Prostate gland (tissue), 2 donors: Measurements from ENCODE around the gene EGLN1. TPM values are rescaled to one million over a fixed set of nuclear protein-coding genes. Genes with fewer than 3 reads are reported as not detected.
A peak's percentile ranks its signal among the peaks of the same experiment; 100 is the strongest.
"Not testable (repeated sequence)": the region's sequence is repeated elsewhere in the genome, so short reads cannot be mapped to it uniquely, and the experiment has no call there.

Source experiments
- DNase-seq: peaks from one replicate; pipeline ENCODE4 v3.0.0-alpha.2; 2019; ENCODE audit warnings: low spot score
- H3K27ac ChIP-seq, 2 donors: fragments of 200-600 bp; sonication (generic); 2 replicates each; pipeline ENCODE4 v1.5.1; 2017 to 2019
- H3K27me3 ChIP-seq: fragments of 200-600 bp; sonication (generic); replicated peaks from 2 replicates; pipeline ENCODE4 v1.5.1; 2019; ENCODE audit not compliant: insufficient read depth
- H3K36me3 ChIP-seq, 2 donors: fragments of 200-600 bp; sonication (generic); 1 replicate in 1 of 2; 2 replicates in 1 of 2; pipeline versions ENCODE4 v1.5.1 to v1.8.1; 2017 to 2019
- H3K4me1 ChIP-seq: fragments of 200-600 bp; sonication (generic); replicated peaks from 2 replicates; pipeline ENCODE4 v1.5.1; 2019
- H3K4me3 ChIP-seq, 2 donors: fragments of 200-600 bp; sonication (generic); 2 replicates each; pipeline ENCODE4 v1.5.1; 2017 to 2019
- H3K9me3 ChIP-seq: fragments of 200-600 bp; sonication (generic); 2 replicates; pipeline ENCODE4 v1.5.1; 2017
- POLR2A ChIP-seq: fragments of 450-650 bp; IDR thresholded peaks from one replicate; pipeline ENCODE4 v1.6.1; 2016; ENCODE audit warnings: antibody characterized with exemption, mild to moderate bottlenecking
- POLR2AphosphoS5 ChIP-seq: sonication (generic); formaldehyde crosslinking; IDR thresholded peaks from one replicate; pipeline ENCODE4 v1.6.1; 2017; ENCODE audit warnings: antibody characterized with exemption
- WGBS: methylation state at CpG from one replicate; pipeline ENCODE4 v1.1.5; 2018; 5-methylcytosine and 5-hydroxymethylcytosine counted together
- intact Hi-C: fragments of 100-400 bp; cut with DNase I; formaldehyde crosslinking; loops from one replicate; pipeline ENCODE4 v1.14.2; 2022
- total RNA-seq, 2 donors: library from RNA; depleted of rRNA; stranded (reverse); fragments of >200 nt; gene quantifications; one replicate each; pipeline ENCODE4 v1.1.0, GENCODE V29; 2016
- TF ChIP-seq, protein P1 (sequence below), 4 experiments: fragments of 200-600 bp in 2 of 4; fragments of 450-650 bp in 2 of 4; sonication (generic) in 2 of 4; IDR thresholded peaks; 1 replicate in 3 of 4; 2 replicates in 1 of 4; pipeline ENCODE4 v1.5.1; 2016 to 2019; ENCODE audit warnings: antibody characterized with exemption in 4 of 4, mild to moderate bottlenecking in 2 of 4, moderate library complexity in 2 of 4

EGLN1 gene
- 10 to 100 TPM; 32.2 to 61.5 TPM for total RNA-seq

- Histone ChIP-seq H3K4me1 (peaks cover 3% of the 10 kb centered on the region), H3K4me3 (peak within 1 kb of the TSS; percentile 66 to 70), H3K36me3 (no peaks in the 10 kb centered on the region), H3K27ac (peak within 1 kb of the TSS; percentile 96), H3K9me3 (no peaks in the 10 kb centered on the region), H3K27me3 (no peaks in the 10 kb centered on the region)
- intact Hi-C loops, result loop anchor here (2.0 to 5.0 kb wide), 4 partner anchors 40 to 170 kb away; partner anchors contain the start of genes EXOC8, SPRTN and TSNAX
- WGBS, result under 1% methylated on average over 38 of the region's 104 CpGs
- TF ChIP-seq POLR2AphosphoS5 (peak; percentile 28), POLR2A (peak; percentile 65)
- TF ChIP-seq, protein P1, sequence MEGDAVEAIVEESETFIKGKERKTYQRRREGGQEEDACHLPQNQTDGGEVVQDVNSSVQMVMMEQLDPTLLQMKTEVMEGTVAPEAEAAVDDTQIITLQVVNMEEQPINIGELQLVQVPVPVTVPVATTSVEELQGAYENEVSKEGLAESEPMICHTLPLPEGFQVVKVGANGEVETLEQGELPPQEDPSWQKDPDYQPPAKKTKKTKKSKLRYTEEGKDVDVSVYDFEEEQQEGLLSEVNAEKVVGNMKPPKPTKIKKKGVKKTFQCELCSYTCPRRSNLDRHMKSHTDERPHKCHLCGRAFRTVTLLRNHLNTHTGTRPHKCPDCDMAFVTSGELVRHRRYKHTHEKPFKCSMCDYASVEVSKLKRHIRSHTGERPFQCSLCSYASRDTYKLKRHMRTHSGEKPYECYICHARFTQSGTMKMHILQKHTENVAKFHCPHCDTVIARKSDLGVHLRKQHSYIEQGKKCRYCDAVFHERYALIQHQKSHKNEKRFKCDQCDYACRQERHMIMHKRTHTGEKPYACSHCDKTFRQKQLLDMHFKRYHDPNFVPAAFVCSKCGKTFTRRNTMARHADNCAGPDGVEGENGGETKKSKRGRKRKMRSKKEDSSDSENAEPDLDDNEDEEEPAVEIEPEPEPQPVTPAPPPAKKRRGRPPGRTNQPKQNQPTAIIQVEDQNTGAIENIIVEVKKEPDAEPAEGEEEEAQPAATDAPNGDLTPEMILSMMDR (IDR thresholded peaks at IDR 0.05), result peak in 3 of 4 experiments; percentile 18 to 41 (median 25)
- DNase-seq, result peak; percentile 76
Measured at GRCh38 chr1:231421971-231422797, at the start of gene EGLN1. Gene EGLN1, minus strand, starts transcription at chr1:231422287. Its CDS starts 399 bp downstream, at chr1:231421888.

DNA sequence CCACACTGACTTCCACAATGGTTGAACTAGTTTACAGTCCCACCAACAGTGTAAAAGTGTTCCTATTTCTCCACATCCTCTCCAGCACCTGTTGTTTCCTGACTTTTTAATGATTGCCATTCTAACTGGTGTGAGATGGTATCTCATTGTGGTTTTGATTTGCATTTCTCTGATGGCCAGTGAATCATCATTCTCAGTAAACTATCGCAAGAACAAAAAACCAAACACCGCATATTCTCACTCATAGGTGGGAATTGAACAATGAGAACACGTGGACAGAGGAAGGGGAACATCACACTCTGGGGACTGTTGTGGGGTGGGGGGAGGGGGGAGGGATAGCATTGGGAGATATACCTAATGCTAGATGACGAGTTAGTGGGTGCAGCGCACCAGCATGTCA is 49.4 kb upstream of the EGLN1 start:
- H3K4me1 ChIP-seq, intact Hi-C loops, H3K27ac ChIP-seq, H3K36me3 ChIP-seq, H3K27me3 ChIP-seq, DNase-seq, H3K4me3 ChIP-seq, H3K9me3 ChIP-seq: not testable (repeated sequence)
- WGBS, result 100% methylated on average over 5 of the region's 5 CpGs

GRCh38 chr1:231471027-231471426 is 48.9 kb upstream of the EGLN1 start:
- DNase-seq, H3K9me3 ChIP-seq, H3K4me1 ChIP-seq, intact Hi-C loops, H3K27me3 ChIP-seq, H3K36me3 ChIP-seq, H3K27ac ChIP-seq, H3K4me3 ChIP-seq: not testable (repeated sequence)
- 61% methylated on average over 2 of the region's 3 CpGs for WGBS

GRCh38 chr1:231467986-231468385 is 45.9 kb upstream of the EGLN1 start:
- no peak for DNase-seq
- Histone ChIP-seq H3K27me3 (no peaks in the 10 kb centered on the region), H3K9me3 (no peaks in the 10 kb centered on the region), H3K4me1 (no peaks in the 10 kb centered on the region), H3K27ac (no peak overlapping the region), H3K4me3 (no peak overlapping the region), H3K36me3 (no peaks in the 10 kb centered on the region)
- TF ChIP-seq, protein P1 (IDR thresholded peaks at IDR 0.05), result no peak
- TF ChIP-seq POLR2A, result no peak
- no peak for TF ChIP-seq POLR2AphosphoS5
- intact Hi-C loops, result no loop called here
- WGBS, result 59% methylated on average over 1 of the region's 1 CpG

GRCh38 chr1:231465051-231465450 is 43.0 kb upstream of the EGLN1 start:
- whole genome bisulfite sequencing, result 88% methylated on average over 1 of the region's 1 CpG
- no peak overlapping the region for H3K27ac ChIP-seq
- intact Hi-C loops, result no loop called here
- H3K36me3 ChIP-seq, result no peaks in the 10 kb centered on the region
- no peaks in the 10 kb centered on the region for H3K9me3 ChIP-seq
- no peak for TF ChIP-seq POLR2A
- TF ChIP-seq, protein P1 (IDR thresholded peaks at IDR 0.05), result no peak
- no peaks in the 10 kb centered on the region for H3K4me1 ChIP-seq
- H3K27me3 ChIP-seq, result no peaks in the 10 kb centered on the region
- DNase-seq, result no peak
- no peak overlapping the region for H3K4me3 ChIP-seq

DNA sequence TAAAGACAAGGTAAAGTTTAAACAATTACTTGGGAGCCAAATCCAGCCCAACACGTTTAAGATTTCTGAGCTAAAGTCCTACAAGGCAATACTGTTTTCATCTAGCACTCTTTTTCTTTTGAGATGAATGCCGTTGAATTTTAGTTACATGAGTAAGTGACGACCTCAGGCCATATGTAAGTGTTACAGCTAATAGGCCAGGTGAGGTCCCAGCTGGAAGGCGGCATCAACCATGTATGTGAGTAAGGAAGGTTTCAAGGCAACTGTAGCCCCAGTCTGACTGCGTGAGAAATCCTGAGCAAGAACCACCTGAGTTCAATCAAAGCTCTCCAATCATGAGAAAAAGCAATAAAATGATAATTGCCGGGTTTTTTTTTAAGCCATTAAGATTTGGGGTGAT is 41.5 kb upstream of the EGLN1 start:
- WGBS, result 56% methylated on average over 6 of the region's 6 CpGs
- Histone ChIP-seq H3K36me3 (no peaks in the 10 kb centered on the region), H3K27ac (no peak overlapping the region), H3K27me3 (no peaks in the 10 kb centered on the region), H3K9me3 (no peaks in the 10 kb centered on the region), H3K4me3 (no peak overlapping the region), H3K4me1 (no peaks in the 10 kb centered on the region)
- no peak for TF ChIP-seq POLR2AphosphoS5
- TF ChIP-seq, protein P1 (IDR thresholded peaks at IDR 0.05), result no peak
- no peak for TF ChIP-seq POLR2A
- DNase-seq, result no peak
- intact Hi-C loops, result no loop called here
